ENCODE measurements around the gene CCND3. TPM values are rescaled to one million over a fixed set of nuclear protein-coding genes. Genes with fewer than 3 reads are reported as not detected.

The CCND3 gene
- total RNA-seq, 1 experiment from 2014 or later, result 26.6 TPM

DNA sequence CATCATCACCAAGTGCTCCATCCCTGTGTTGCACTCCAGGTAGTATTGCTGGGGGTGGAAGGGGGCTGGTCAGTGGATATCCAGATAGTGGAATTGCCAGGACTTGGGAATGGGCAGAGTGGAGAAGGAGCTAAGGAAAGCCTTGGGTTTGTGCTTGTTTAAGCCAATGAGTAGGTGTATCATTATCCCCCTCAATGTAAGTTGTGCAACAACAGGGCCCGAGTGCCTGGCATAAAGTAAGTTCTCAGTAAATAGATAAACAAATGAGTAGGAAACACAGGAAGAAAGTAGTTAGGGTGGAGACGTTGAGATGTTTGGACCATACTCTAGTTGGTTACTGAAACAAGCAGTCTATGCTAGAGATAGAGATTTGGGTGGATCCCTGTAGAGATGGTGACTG lies 9.8 kb downstream of the CCND3 start:
- Histone ChIP-seq H3K9me2 (ENCODE audit: insufficient read depth) (no peaks in the 10 kb centered on the region), H3K4me3 (replicated peaks in 1 of 2; ENCODE audit: low read depth in 1 of 2, low read length in 2 of 2) (no peak overlapping the region), H3K4me1 (ENCODE audit: control insufficient read depth in 1 of 2, insufficient read depth in 2 of 2, low read length in 2 of 2) (0 out of 4 replicates have a peak, but pooled peaks cover 0 to 4% of the 10 kb centered on the region in 2 experiments), H3K27me3 (ENCODE audit: insufficient read depth, low read length) (no peaks in the 10 kb centered on the region), H3K36me3 (ENCODE audit: control insufficient read depth in 1 of 2, insufficient read depth in 2 of 2, low read length in 2 of 2) (peaks cover 62 to 72% of the 10 kb centered on the region in 2 experiments; a peak in 3 of 4 replicates), H2AFZ (ENCODE audit: low read depth, low read length, poor library complexity, severe bottlenecking) (no peak overlapping the region), H3K4me2 (ENCODE audit: low read length) (no peak overlapping the region), H3K9me3 (ENCODE audit: control insufficient read depth in 1 of 2, insufficient read depth in 1 of 2, low read depth in 1 of 2, low read length in 2 of 2) (no peaks in the 10 kb centered on the region), H3K79me2 (ENCODE audit: insufficient read depth, low read length) (peaks cover 42% of the 10 kb centered on the region), H3K9ac (ENCODE audit: low read length) (no peak overlapping the region), H3K27ac (ENCODE audit: low read depth, low read length) (no peak overlapping the region), H4K20me1 (ENCODE audit: insufficient read depth) (peaks cover 5% of the 10 kb centered on the region; the same call in 1 of the 2 replicates)
- ChIA-PET CTCF (interaction anchor here (5.7 kb wide), 1 partner anchor 10 kb away, joined by 25 read pairs; the partner anchor contains the start of genes BYSL and MED20), POLR2A (no interaction called here), RAD21 (ENCODE audit: low non-redundant PET in 1 of 2, low total read pairs in 2 of 2, uncharacterized antibody in 2 of 2, unreplicated experiment in 2 of 2) (no interaction called here)
- intact Hi-C loops (cut with micrococcal nuclease), result no loop called here
- ATAC-seq, result no peak
- no peak for DNase-seq (ENCODE audit: low read depth, low spot score)
- no TSS peak for BruUV-seq (replicated peaks)
- TF ChIP-seq ELF1 (IDR thresholded peaks at IDR 0.05; ENCODE audit: borderline replicate concordance, low read depth) (no peak), TCF7L2 (IDR thresholded peaks at IDR 0.05; ENCODE audit: borderline replicate concordance, extremely low read depth, insufficient read depth, insufficient read length) (no peak), FOSL1 (IDR thresholded peaks at IDR 0.05; ENCODE audit: low read depth) (no peak), EZH2phosphoT487 (IDR thresholded peaks at IDR 0.05; ENCODE audit: borderline replicate concordance) (no peak), EGR1 (IDR thresholded peaks at IDR 0.05; ENCODE audit: low read depth) (no peak), CEBPB (IDR thresholded peaks at IDR 0.05; ENCODE audit: low read depth) (no peak), CBX3 (IDR thresholded peaks at IDR 0.05; ENCODE audit: low read depth) (no peak), ZFX (IDR thresholded peaks at IDR 0.05) (no peak), YY1 (IDR thresholded peaks at IDR 0.05; ENCODE audit: extremely low read depth, insufficient replicate concordance, low read depth, low read length) (no peak), EZH2 (IDR thresholded peaks at IDR 0.05) (no peak), POLR2A (IDR thresholded peaks at IDR 0.05; ENCODE audit: borderline replicate concordance, extremely low read depth, insufficient read depth, insufficient read length) (no peak)
- TF ChIP-seq, protein P1, sequence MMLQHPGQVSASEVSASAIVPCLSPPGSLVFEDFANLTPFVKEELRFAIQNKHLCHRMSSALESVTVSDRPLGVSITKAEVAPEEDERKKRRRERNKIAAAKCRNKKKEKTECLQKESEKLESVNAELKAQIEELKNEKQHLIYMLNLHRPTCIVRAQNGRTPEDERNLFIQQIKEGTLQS (IDR thresholded peaks at IDR 0.05), result no peak

Measured in HCT116 (cell line).